Measurements from ENCODE around the gene MASP2. TPM values are rescaled to one million over a fixed set of nuclear protein-coding genes. Genes with fewer than 3 reads are reported as not detected.

MASP2 gene
- total and polyA plus RNA-seq, 2 of the 8 experiments (the other 6 are each of a cell fraction or from before 2014, with no cell fraction given) = 0.54 to 1.2 TPM

- no peak for TF ChIP-seq FOSL1 (IDR thresholded peaks at IDR 0.05; ENCODE audit: insufficient read depth, low read depth, low read length)
- TF ChIP-seq TBP (IDR thresholded peaks at IDR 0.05; ENCODE audit: low read depth, low read length) = no peak
- no peak for TF ChIP-seq CTBP2 (IDR thresholded peaks at IDR 0.05; ENCODE audit: borderline replicate concordance, insufficient read depth, insufficient read length, low read length)
- TF ChIP-seq EZH2 (IDR thresholded peaks at IDR 0.05; ENCODE audit: low read depth, low read length, severe bottlenecking) = no peak
Observed at GRCh38 chr1:10996100-10996499, 50.9 kb downstream of the MASP2 start (continued).
